DND-41 (cell line): ENCODE results near the gene PCSK9.

ENCODE experiments used
- EZH2 ChIP-seq: IDR thresholded peaks from 3 replicates; pipeline ENCODE4 v1.6.1; 2012; ENCODE audit warnings: borderline replicate concordance, low read depth, mild to moderate bottlenecking, moderate library complexity, low read length, inconsistent platforms; ENCODE audit not compliant: severe bottlenecking
- TF ChIP-seq, protein P1 (sequence below): IDR thresholded peaks from 2 replicates; pipeline ENCODE4 v1.5.1; 2012; ENCODE audit warnings: borderline replicate concordance, low read length, moderate library complexity, mild to moderate bottlenecking; ENCODE audit not compliant: poor library complexity, severe bottlenecking; ENCODE audit errors: extremely low read depth

DNA sequence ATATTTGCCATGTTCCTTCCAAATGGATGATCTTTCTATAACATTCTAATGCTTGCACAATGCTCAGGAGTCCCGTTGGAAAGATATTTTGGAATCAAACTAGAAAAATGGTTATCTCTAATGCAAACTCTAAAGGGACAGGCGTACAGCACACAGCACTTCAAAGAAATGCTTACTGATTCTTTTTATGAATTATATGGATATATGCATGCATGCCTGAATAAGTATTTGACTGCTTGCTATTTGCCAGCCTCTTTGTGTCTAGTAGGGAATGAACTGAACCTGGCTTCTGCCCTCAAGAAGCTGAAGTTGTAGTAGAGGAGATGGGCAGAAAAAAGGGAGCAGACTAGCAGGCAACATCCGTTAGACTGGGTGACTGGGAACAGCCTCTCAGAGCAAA lies 48.1 kb downstream of the PCSK9 start:
- TF ChIP-seq, protein P1, sequence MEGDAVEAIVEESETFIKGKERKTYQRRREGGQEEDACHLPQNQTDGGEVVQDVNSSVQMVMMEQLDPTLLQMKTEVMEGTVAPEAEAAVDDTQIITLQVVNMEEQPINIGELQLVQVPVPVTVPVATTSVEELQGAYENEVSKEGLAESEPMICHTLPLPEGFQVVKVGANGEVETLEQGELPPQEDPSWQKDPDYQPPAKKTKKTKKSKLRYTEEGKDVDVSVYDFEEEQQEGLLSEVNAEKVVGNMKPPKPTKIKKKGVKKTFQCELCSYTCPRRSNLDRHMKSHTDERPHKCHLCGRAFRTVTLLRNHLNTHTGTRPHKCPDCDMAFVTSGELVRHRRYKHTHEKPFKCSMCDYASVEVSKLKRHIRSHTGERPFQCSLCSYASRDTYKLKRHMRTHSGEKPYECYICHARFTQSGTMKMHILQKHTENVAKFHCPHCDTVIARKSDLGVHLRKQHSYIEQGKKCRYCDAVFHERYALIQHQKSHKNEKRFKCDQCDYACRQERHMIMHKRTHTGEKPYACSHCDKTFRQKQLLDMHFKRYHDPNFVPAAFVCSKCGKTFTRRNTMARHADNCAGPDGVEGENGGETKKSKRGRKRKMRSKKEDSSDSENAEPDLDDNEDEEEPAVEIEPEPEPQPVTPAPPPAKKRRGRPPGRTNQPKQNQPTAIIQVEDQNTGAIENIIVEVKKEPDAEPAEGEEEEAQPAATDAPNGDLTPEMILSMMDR, result no peak
- no peak for TF ChIP-seq EZH2
